Measurements from ENCODE around the gene ADRA2C.
"Not testable (repeated sequence)": the region's sequence is repeated elsewhere in the genome, so short reads cannot be mapped to it uniquely, and the experiment has no call there.

Gene ADRA2C

DNA sequence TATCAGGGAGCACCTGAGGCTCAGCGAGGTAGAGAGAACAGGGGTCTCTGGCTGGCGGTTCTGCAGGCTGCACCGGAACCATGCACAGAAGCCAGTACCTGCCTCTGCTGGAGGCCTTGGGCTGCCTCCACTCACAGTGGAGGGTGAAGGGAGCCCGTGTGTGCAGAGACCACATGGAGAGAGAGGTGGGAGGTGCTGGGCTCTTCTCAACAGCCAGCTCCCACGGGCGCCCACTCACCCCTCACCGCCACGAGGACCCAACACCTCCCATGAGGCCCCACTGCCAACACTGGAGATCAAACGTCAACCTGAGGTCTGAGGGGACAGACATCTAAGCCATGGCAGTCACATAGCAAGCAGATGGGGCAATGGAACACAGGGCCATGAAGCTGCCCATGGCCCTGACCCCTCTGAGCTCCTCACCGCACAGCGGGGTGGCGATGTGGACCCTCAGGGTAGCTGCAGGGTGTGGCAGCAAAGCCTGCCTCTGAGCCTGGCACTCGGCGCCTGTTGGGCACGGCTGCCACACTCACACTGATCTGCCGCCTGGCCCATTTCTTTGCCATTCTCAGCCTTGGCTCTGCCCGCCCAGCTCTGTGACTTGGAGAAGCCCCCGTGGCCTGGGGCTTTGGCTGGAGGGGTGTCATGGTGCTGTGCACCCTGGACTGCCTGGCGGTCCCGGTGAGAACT lies 44.8 kb downstream of the ADRA2C start:
- H3K9me3 ChIP-seq = no peaks in the 10 kb centered on the region; the same call in 1 of the 2 replicates
- H3K36me3 ChIP-seq = no peaks in the 10 kb centered on the region
- TF ChIP-seq, protein P1, sequence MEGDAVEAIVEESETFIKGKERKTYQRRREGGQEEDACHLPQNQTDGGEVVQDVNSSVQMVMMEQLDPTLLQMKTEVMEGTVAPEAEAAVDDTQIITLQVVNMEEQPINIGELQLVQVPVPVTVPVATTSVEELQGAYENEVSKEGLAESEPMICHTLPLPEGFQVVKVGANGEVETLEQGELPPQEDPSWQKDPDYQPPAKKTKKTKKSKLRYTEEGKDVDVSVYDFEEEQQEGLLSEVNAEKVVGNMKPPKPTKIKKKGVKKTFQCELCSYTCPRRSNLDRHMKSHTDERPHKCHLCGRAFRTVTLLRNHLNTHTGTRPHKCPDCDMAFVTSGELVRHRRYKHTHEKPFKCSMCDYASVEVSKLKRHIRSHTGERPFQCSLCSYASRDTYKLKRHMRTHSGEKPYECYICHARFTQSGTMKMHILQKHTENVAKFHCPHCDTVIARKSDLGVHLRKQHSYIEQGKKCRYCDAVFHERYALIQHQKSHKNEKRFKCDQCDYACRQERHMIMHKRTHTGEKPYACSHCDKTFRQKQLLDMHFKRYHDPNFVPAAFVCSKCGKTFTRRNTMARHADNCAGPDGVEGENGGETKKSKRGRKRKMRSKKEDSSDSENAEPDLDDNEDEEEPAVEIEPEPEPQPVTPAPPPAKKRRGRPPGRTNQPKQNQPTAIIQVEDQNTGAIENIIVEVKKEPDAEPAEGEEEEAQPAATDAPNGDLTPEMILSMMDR (IDR thresholded peaks at IDR 0.05; ENCODE audit: low read depth, low read length) = no peak
- no peak for DNase-seq
- H3K4me3 ChIP-seq (ENCODE audit: low read depth, low read length) = no peak overlapping the region
- peaks cover 7% of the 10 kb centered on the region for H3K4me1 ChIP-seq
- no peaks in the 10 kb centered on the region for H3K27me3 ChIP-seq

DNA sequence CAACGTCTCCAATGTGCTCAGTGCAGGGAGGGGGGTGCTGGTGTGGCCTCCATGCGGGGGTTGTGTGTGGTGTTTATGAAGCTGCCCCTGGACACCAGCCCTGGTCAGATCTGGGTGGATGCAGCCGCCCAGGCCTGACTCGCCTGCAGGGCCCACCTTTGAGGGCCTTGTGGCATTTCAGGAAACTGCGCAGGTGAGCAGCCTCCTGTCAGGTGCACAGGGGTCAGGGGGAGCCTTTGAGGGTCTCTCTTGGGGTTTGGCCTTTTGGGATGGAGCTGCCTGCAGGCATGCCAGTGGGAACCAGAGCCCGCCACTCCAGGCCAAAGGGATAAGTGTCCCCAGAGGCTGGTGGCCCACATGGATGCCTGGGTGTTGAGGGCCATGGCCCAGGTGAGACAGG lies 45.4 kb downstream of the ADRA2C start:
- TF ChIP-seq, protein P1 (IDR thresholded peaks at IDR 0.05; ENCODE audit: low read depth, low read length) = no peak
- Histone ChIP-seq H3K36me3 (no peaks in the 10 kb centered on the region), H3K4me3 (ENCODE audit: low read depth, low read length) (no peak overlapping the region), H3K4me1 (peaks cover 7% of the 10 kb centered on the region), H3K27me3 (no peaks in the 10 kb centered on the region), H3K9me3 (no peaks in the 10 kb centered on the region; the same call in 1 of the 2 replicates)
- no peak for DNase-seq

DNA sequence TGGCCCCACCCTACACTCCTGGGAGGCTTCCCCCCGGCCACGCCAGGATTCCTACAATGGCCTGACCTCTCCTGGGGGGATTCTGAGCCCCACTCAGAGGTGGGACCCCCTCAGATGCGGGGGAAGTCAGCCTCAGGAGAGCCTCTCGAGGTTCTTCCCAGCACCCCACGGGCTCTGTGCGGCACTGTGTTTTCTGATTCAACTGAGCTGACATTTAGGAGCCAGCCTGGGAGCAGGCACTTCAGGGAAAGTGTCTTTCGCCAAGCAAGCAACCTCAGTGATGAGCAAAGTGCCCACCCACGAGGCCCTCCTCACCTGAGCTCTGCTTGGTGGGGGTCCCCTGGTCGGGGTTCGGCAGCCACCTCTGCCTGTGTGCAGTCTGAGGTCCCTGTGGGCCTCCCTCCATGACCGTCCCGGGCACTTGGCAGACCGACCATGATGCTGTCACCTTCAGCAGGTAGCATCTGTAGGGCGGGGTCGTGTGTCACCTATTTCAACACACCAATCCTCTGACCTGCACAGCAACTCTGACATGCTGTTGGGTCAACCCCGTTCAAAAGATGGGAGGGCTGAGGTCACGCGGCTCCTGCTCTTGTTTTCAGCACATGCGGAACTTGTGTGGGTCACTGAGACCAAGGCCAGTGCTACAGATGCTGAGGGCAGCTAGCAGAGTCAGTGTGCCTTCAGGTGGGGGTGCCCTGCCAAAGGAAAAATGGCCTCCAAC lies 46.2 kb downstream of the ADRA2C start:
- no peaks in the 10 kb centered on the region; the same call in 1 of the 2 replicates for H3K9me3 ChIP-seq
- no peak overlapping the region for H3K4me3 ChIP-seq (ENCODE audit: low read depth, low read length)
- no peaks in the 10 kb centered on the region for H3K27me3 ChIP-seq
- H3K36me3 ChIP-seq = no peaks in the 10 kb centered on the region
- TF ChIP-seq, protein P1 (IDR thresholded peaks at IDR 0.05; ENCODE audit: low read depth, low read length) = no peak
- peaks cover 7% of the 10 kb centered on the region for H3K4me1 ChIP-seq
- no peak for DNase-seq

DNA sequence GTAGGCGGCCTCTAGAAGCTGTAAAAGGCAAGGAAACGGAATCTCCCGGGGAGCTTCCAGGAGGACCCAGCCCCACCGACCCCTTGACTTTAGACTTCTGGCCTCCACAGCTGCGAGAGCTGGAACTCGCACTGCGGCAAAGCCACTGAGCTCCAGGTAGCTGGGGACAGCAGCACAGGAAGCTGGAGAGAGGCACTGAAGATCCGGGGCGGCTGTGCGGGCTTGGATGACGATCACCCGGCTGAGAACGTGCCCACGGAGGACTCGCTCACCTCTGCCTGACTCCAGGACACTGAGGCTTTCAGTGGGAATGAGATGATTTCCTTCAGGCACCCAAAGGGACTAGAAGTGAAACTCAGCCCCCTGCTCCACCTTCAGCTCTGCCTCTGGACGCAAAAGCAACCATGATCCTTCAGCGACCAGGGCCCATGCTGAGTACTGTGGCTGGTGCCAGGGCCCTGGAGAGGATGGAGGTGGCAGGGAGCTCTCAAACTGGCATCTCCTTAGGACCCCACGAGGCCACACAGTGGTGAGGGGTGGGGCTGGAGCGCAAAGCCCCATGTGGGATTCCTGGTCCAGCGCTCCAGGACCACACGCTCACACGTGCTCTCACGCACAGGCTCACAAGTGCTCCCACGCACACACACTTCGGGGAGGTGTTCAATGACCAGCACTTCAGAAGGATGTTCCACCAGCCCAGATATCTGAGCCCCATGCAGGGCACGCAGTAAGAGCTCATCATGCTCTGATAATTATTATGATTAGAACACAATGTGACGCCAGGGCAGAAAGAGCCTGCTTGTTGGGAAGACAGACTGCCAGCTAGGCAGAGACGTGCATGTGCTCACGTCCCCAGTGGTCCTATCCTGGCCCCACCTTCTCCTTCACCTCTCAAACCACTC lies 47.2 kb downstream of the ADRA2C start:
- H3K36me3 ChIP-seq = no peaks in the 10 kb centered on the region
- no peaks in the 10 kb centered on the region for H3K4me1 ChIP-seq
- TF ChIP-seq, protein P1 (IDR thresholded peaks at IDR 0.05; ENCODE audit: low read depth, low read length) = no peak
- no peak overlapping the region for H3K4me3 ChIP-seq (ENCODE audit: low read depth, low read length)
- no peaks in the 10 kb centered on the region; the same call in 1 of the 2 replicates for H3K9me3 ChIP-seq
- no peaks in the 10 kb centered on the region for H3K27me3 ChIP-seq
- no peak for DNase-seq

DNA sequence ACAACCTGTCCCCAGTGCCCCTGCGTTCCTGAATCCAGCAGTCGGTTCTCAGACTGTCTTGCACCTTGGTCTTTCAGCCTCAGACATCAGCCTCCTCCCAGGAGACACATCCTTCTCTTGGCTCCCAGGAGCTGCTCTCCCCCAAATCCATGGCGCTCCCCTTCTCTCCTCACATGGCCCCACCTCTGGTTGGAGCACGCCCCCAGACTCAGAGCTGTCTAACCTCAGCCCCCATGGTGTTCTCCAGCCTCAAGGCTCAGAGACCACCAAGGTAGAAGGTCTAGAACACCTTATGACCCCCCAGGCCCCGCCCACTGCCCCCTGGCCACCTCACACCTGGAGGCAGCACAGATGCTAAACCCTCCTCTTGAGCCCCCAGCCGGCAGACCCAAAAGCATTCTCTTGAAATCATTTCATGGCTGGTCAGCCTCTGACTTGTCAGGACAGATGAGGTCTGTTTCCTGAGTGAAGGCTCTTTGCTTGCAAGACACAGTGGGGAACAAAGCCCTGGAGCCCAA lies 47.9 kb downstream of the ADRA2C start:
- H3K4me1 ChIP-seq = no peaks in the 10 kb centered on the region
- TF ChIP-seq, protein P1 (IDR thresholded peaks at IDR 0.05; ENCODE audit: low read depth, low read length) = no peak
- no peak overlapping the region for H3K4me3 ChIP-seq (ENCODE audit: low read depth, low read length)
- H3K27me3 ChIP-seq = no peaks in the 10 kb centered on the region
- no peak for DNase-seq
- no peaks in the 10 kb centered on the region for H3K36me3 ChIP-seq
- no peaks in the 10 kb centered on the region; the same call in 1 of the 2 replicates for H3K9me3 ChIP-seq

DNA sequence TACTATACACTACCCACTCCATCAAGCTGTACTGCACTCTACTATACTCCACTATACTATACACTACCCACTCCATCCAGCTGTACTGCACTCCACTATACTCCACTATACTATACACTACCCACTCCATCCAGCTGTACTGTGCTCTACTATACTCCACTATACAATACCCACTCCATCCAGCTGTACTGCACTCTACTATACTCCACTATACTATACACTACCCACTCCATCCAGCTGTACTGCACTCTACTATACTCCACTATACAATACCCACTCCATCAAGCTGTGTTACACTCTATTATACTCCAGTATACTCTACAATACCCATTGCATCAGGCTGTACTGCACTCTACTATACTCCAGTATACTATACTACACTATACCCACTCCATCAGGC lies 48.7 kb downstream of the ADRA2C start:
- H3K4me3 ChIP-seq (ENCODE audit: low read depth, low read length); H3K9me3 ChIP-seq; H3K36me3 ChIP-seq; H3K4me1 ChIP-seq; H3K27me3 ChIP-seq; DNase-seq: not testable (repeated sequence)
